Measurements from ENCODE around the gene C22orf39.

DNA sequence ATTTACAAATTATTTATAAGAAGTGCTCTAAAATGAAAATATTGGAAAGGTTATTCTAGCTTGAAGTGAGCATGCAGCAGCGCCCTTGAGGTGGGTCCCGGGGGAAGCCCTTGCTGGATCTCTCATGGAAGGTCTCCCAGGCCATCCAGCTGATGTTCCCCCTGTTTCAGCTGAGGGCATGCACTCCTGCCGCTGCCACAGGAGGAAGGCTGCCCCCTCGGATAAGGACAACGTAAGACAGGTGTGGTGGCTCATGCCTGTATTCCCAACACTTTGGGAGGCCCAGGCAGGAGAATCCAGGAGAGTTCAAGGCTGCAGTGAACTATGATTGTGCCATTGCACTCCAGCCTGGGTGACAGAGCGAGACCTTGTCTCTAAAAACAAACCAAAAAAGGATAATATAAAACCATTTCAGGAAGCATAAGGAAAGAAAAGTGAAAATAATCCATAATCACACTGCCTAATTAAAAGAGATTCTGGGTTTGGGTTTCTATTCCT lies 47.2 kb upstream of the C22orf39 start:
- TF ChIP-seq POLR2AphosphoS5 (IDR thresholded peaks at IDR 0.05) = no peak
- TF ChIP-seq, protein P1, sequence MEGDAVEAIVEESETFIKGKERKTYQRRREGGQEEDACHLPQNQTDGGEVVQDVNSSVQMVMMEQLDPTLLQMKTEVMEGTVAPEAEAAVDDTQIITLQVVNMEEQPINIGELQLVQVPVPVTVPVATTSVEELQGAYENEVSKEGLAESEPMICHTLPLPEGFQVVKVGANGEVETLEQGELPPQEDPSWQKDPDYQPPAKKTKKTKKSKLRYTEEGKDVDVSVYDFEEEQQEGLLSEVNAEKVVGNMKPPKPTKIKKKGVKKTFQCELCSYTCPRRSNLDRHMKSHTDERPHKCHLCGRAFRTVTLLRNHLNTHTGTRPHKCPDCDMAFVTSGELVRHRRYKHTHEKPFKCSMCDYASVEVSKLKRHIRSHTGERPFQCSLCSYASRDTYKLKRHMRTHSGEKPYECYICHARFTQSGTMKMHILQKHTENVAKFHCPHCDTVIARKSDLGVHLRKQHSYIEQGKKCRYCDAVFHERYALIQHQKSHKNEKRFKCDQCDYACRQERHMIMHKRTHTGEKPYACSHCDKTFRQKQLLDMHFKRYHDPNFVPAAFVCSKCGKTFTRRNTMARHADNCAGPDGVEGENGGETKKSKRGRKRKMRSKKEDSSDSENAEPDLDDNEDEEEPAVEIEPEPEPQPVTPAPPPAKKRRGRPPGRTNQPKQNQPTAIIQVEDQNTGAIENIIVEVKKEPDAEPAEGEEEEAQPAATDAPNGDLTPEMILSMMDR (IDR thresholded peaks at IDR 0.05) = no peak

Measured in breast epithelium (tissue), 3 donors.